HS-27A (cell line): Measurements from ENCODE around the gene BRD7.

Experiments
- DNase-seq: peaks from one replicate; pipeline ENCODE4 v3.0.0-alpha.2; 2012; ENCODE audit warnings: low read depth, missing footprints

The BRD7 gene

DNA sequence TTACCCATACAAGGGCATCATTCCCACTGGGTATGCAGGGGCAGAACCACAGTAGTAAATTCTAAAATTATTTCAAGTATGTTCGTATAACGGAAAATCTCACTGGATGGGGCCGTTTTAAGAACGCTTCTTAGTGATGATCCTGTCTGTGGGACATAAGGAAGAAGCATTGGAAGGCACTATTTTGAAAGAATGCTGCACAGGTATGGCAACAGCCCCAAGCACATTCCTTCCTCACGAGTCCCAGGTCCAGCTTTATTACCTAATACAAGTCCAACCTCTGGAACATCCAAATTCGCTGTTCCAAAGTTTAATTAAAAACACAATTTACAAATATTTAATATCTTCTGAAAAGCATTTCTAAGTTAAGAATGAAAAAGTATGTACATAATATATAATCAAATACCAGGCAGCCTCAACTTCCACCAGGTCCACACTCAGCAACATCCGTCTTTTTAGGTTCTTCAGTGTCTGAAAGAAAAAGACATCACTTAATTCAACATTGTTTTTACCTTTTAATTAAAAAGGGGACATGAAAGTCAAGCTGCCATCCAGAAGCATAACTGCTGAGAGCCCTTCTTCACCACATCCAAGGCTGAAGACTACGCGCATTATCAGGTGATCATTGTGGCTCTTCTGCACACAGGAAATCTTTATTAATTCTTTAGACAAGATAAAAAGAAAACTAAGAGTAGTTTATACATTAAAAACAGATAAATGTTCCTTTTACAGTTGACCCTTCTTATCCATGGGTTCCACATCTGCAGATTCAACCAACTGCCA, 49.8 kb downstream of the BRD7 start:
- no peak for DNase-seq

- no peak for DNase-seq
Observed at GRCh38 chr16:50316848-50317630, 51.7 kb downstream of the BRD7 start.

- DNase-seq = no peak
Observed at GRCh38 chr16:50316102-50316847, 52.5 kb downstream of the BRD7 start.

DNA sequence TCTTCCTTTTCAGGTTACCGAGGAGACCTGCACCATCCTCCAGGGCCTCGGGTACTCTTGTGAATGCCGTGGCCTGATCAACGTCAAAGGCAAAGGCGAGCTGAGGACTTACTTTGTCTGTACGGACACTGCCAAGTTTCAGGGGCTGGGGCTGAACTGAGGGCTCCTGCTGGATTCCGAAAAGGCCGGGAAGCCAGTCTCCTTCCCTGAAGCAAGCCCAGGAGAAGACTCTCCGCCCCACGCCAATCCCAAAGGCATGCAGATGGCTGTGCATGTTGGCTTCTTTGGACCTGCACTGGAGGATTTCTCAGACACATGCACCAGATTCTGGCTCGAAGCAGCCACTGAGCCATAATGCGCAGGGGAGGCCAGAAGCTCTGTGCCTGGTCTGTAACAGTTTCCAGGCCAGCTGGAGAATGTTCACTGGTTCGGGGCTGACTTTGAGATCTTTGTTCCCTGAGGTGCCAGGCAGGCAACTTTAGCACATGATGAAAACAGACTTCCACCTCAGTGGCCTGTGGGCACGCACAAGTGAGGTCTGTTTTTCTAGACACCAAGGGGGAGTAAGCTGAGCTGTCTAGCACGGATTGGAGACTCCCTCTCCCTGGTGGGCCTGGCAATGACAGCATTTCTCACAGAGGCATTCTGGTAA, 53.3 kb downstream of the BRD7 start:
- DNase-seq = no peak

DNA sequence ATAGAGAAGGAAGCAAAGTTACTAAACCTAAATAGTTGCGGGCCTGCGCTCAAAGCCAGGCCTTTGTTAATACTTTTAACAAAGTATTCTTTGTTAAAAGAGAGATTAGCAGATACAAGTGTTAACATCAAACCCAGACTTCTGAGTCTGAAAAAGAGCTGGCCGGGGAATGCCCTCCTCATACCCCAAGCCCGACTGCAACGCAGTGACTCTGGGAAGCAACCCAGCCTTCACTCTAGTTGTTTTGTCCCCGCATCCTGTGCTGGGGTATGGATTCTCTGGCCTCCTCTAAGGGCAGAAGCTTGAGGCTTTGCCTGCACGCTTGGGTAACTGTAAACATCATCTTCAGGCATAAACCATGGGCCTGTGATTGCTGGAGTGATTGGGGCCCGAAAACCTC, 54.1 kb downstream of the BRD7 start:
- no peak for DNase-seq

GRCh38 chr16:50313596-50314478, 55.0 kb downstream of the BRD7 start:
- DNase-seq = no peak

GRCh38 chr16:50311891-50312501, 56.8 kb downstream of the BRD7 start:
- DNase-seq = no peak

GRCh38 chr16:50311134-50311528, 57.7 kb downstream of the BRD7 start:
- no peak for DNase-seq

DNA sequence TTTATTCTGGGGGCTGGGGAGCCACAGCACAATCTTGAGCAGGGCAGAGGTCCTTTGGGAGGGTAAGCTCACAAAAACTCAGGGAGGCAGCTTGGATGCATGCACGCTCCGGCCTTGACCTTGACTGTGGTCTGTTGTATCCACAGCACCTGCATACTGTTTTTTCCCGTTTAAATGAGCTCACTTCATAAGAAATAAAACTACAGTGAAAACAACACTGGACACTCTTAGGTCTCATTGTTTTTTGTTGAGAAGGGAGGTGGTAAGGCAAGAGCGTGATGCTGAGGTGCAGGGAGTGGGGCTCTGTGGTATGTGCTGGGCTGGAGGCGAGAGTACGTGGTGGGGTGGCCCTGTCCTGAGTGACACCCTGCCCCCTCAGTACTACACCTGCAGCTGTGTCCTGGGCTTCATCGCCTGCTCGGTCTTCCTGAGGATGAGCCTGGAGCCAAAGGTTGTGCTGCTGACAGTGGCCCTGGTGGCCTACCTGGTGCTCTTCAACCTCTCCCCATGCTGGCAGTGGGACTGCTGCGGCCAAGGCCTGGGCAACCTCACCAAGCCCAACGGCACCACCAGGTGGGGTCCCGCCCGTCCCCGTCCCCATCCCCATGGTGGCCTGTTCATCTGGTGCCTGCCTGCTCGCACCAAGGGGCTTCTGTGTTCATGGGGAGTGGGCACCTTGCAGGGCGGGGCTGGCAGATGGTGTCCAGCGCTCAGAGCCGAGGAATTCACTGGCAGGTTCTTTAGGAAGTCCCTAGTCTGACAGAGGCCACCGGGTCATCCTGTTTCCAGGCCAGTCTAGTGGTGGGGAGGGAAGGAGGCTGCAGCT, 58.3 kb downstream of the BRD7 start:
- DNase-seq = no peak

DNA sequence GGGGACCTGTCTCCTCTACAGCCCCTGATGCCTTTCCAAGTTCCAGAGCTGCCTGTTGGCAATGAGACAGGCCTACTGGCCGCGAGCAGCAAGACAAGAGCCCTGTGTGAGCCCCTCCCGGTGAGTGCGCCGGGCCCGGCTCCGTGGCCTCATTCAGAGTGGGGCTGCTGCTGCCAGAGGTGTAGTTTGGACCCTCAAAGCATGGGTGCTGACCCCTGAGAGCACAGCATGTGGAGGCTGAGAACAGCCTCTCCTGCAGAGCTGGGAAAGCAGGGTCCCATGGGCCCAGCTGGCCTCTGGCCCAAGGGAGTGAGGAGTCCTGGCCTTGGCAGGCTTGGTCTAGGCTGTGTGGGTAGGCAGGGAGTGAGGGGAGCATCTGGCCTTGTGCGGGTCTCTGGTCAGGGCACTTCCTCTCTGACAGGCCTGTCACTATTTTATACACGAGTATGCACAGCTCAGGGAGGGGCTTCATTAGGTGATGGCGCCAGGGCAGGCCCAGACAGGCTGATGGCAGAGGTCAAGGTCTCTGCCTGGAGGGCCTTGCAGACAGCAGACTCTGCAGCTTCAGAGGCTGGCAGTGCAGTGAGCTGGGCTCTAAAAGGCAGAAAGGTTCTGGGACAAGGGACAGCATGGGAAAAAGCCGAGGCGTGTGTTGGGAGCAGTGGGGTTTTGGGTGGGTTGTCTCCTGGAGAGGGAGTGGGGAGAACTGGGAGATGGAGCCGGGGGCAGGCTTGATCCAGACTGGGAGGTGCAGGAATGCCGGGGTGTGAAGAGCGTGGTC, 59.1 kb downstream of the BRD7 start:
- DNase-seq = no peak

DNA sequence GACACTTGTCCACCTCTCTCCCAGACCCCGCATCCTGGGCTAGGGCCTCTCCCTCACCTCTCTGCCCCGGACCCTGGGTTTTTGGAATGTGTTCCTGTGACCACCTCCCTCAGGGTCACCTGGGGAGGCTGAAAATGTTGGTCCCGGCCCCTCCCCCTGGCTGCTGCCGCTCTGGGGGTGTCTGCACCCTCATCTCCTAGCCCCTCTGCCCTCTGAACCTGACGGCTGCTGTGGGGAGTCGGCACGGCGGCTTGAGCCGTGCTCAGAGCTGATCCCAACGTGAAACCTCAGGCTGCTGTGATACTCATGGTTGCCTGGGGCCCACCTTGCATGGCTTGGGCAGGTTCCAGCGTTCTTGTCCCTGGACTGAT, 59.6 kb downstream of the BRD7 start:
- DNase-seq = no peak

GRCh38 chr16:50308237-50308965, 60.4 kb downstream of the BRD7 start:
- no peak for DNase-seq

- no peak for DNase-seq
Observed at GRCh38 chr16:50306287-50306686, 62.5 kb downstream of the BRD7 start.

DNA sequence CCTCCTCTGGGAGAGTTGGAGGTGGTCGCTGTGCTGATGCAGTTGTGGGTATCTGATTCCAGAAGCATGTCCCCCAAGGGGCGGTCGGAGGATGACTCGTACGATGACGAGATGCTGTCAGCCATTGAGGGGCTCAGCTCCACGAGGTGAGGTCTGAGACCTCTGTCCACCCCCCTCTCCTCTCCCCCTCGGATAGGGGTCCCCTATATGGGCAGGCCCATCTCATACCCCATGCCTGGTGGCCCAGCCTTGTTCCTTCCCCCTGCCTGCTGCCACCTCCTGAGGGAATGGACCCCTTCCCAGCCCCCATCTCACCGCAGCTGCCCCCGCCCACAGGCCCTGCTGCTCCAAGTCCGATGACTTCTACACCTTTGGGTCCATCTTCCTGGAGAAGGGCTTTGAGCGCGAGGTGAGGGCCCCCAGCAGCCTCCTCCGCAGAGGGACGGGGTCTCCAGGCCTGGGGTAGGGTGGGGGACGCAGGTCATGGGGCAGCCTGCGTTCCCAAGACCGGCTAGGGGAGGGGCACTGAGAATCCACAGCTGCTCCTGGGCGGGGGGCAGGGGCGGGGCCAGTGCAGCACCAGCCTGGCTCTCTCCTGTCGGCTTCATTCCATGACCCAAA, 63.2 kb downstream of the BRD7 start:
- DNase-seq = no peak

- no peak for DNase-seq
Observed at GRCh38 chr16:50304467-50305440, 64.0 kb downstream of the BRD7 start.

DNA sequence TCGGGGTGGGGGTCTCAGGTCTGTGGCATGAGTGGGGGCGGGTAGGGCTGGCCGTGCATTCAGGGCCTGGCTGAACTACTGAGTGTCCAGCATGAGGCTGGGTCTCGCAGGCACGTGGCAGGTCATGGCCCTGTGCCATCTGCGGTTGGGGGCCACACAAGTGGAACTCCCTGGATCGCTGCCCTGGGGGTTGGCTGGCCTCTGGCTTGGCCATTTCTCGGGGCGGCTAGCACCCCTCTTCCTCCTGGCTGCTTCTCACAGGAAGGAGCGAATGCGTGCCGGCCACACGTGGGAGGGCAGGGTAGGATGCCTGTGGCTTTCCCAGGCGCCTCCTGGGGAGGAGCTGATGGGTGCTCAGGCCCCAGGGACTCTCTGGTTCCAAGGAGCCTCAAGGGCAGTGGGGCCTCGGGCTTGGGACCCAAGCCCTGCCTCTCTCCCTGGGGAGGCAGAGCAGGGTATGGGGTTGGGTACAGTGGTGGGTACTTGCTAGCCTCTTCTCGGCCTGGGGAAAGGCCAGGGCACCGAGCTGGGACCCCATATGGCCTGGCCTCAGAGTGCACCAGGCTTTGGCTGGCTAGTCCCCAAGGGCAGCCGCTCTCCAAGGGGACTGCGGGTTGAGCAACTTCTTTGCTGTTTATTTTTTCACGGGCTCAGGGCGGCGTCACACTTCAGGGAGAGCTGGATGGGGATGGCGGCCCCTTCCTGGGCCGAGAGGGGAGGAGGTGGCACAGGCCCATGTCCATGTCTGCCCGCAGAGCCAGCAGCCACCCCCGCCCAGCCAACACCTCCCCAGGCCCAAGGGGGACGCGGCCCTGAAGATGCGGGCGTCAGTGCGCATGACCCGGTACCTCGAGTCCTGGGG, 65.0 kb downstream of the BRD7 start:
- DNase-seq = peak; percentile 42
